GM23338 (cell line): ENCODE data around the gene ZNF594. TPM values are rescaled to one million over a fixed set of nuclear protein-coding genes. Genes with fewer than 3 reads are reported as not detected.

Source experiments
- ATAC-seq: fragments of 200-7000 bp; cut with Tn5 transposase; 3 replicates; pipeline ENCODE4 v1.9.1; 2020
- DNase-seq: peaks from one replicate; pipeline ENCODE4 v3.0.0-alpha.2; 2015; ENCODE audit warnings: low spot score
- H2AFZ ChIP-seq: fragments of 200-600 bp; sonication (generic); 2 replicates; pipeline ENCODE4 v1.8.0; 2016; ENCODE audit warnings: antibody characterized with exemption, mild to moderate bottlenecking, moderate library complexity
- H3F3A ChIP-seq: fragments of 200-600 bp; sonication (generic); replicated peaks from 2 replicates; pipeline ENCODE4 v1.8.0; 2017; ENCODE audit warnings: antibody characterized with exemption, mixed run types, low read depth
- H3K27ac ChIP-seq: fragments of 200-600 bp; sonication (generic); 2 replicates; pipeline ENCODE4 v1.6.1; 2016; ENCODE audit warnings: low read depth
- H3K27me3 ChIP-seq: fragments of 200-600 bp; sonication (generic); 2 replicates; pipeline ENCODE4 v1.8.0; 2016; ENCODE audit warnings: mild to moderate bottlenecking, mixed run types, moderate library complexity; ENCODE audit not compliant: insufficient read depth
- H3K36me3 ChIP-seq: fragments of 200-600 bp; sonication (generic); 2 replicates; pipeline ENCODE4 v1.8.0; 2016; ENCODE audit warnings: mild to moderate bottlenecking; ENCODE audit not compliant: insufficient read depth
- H3K4me1 ChIP-seq: fragments of 200-600 bp; sonication (generic); 2 replicates; pipeline ENCODE4 v1.8.0; 2016; ENCODE audit warnings: mild to moderate bottlenecking, moderate library complexity; ENCODE audit not compliant: insufficient read depth
- H3K4me2 ChIP-seq: fragments of 200-600 bp; sonication (generic); 2 replicates; pipeline ENCODE4 v1.7.1; 2017; ENCODE audit warnings: mixed run types
- H3K4me3 ChIP-seq: fragments of 200-600 bp; sonication (generic); 2 replicates; pipeline ENCODE4 v1.6.1; 2016; ENCODE audit warnings: mixed run types
- H3K79me2 ChIP-seq: fragments of 200-600 bp; sonication (generic); replicated peaks from 2 replicates; pipeline ENCODE4 v1.8.0; 2017; ENCODE audit warnings: mild to moderate bottlenecking; ENCODE audit not compliant: insufficient read depth
- H3K9me2 ChIP-seq: fragments of 200-600 bp; sonication (generic); 2 replicates; pipeline ENCODE4 v1.8.0; 2017; ENCODE audit not compliant: insufficient read depth
- H4K20me1 ChIP-seq: fragments of 200-600 bp; sonication (generic); replicated peaks from 2 replicates; pipeline ENCODE4 v1.8.0; 2017; ENCODE audit warnings: mild to moderate bottlenecking; ENCODE audit not compliant: insufficient read depth
- H3K27ac Mint-ChIP-seq: 2 replicates; pipeline ENCODE4 v1.8.0; 2020; ENCODE audit warnings: inconsistent platforms, mild to moderate bottlenecking, moderate library complexity, mixed read lengths
- H3K27me3 Mint-ChIP-seq: 3 replicates; pipeline ENCODE4 v1.8.0; 2022; ENCODE audit warnings: low read depth, mild to moderate bottlenecking, moderate library complexity, mixed read lengths, inconsistent platforms; ENCODE audit not compliant: insufficient read depth, poor library complexity
- H3K36me3 Mint-ChIP-seq: 3 replicates; pipeline ENCODE4 v1.8.0; 2021; ENCODE audit warnings: low read depth, mild to moderate bottlenecking, inconsistent platforms, moderate library complexity, mixed read lengths
- H3K4me1 Mint-ChIP-seq: 3 replicates; pipeline ENCODE4 v1.8.0; 2020; ENCODE audit warnings: mild to moderate bottlenecking, inconsistent platforms, mixed read lengths
- H3K4me3 Mint-ChIP-seq: 3 replicates; pipeline ENCODE4 v1.8.0; 2021; ENCODE audit warnings: moderate library complexity, mild to moderate bottlenecking, inconsistent platforms, mixed read lengths
- H3K9me3 Mint-ChIP-seq: 3 replicates; pipeline ENCODE4 v1.8.0; 2020; ENCODE audit warnings: moderate library complexity, mild to moderate bottlenecking, inconsistent platforms, mixed read lengths
- CREB1 ChIP-seq: fragments of 250-450 bp; sonication (Bioruptor Pico); IDR thresholded peaks from 2 replicates; pipeline ENCODE4 v1.5.0; 2020; ENCODE audit warnings: low read depth, mild to moderate bottlenecking, moderate library complexity
- CTCF ChIP-seq, 2 experiments: fragments of 200-600 bp in 1 of 2; sonication (generic) in 1 of 2; conservative IDR thresholded peaks; 2 replicates each; pipeline versions ENCODE4 v1.5.1 to v1.6.1; 2016 to 2017; ENCODE audit warnings: antibody characterized with exemption in 2 of 2, low read depth in 2 of 2, mild to moderate bottlenecking in 2 of 2, moderate library complexity in 1 of 2
- EZH2 ChIP-seq: fragments of 200-600 bp; sonication (generic); IDR thresholded peaks from one replicate; pipeline ENCODE4 v1.8.0; 2017; ENCODE audit warnings: antibody characterized with exemption, mild to moderate bottlenecking, low read depth; ENCODE audit not compliant: unreplicated experiment
- EZH2phosphoT487 ChIP-seq: fragments of 200-600 bp; sonication (generic); IDR thresholded peaks from one replicate; pipeline ENCODE4 v1.8.1; 2018; ENCODE audit warnings: antibody characterized with exemption; ENCODE audit not compliant: unreplicated experiment
- JUNB ChIP-seq: IDR thresholded peaks from one replicate; pipeline ENCODE4 v1.6.1; 2016; ENCODE audit warnings: antibody characterized with exemption; ENCODE audit not compliant: unreplicated experiment
- NANOG ChIP-seq: IDR thresholded peaks from 2 replicates; pipeline ENCODE4 v1.6.1; 2016; ENCODE audit warnings: antibody characterized with exemption, borderline replicate concordance
- POLR2AphosphoS5 ChIP-seq: IDR thresholded peaks from 2 replicates; pipeline ENCODE4 v1.6.1; 2016; ENCODE audit warnings: antibody characterized with exemption, low read depth
- REST ChIP-seq: IDR thresholded peaks from one replicate; pipeline ENCODE4 v1.6.1; 2018; ENCODE audit warnings: antibody characterized with exemption; ENCODE audit not compliant: unreplicated experiment
- STAT1 ChIP-seq: IDR thresholded peaks from one replicate; pipeline ENCODE4 v1.6.1; 2016; ENCODE audit warnings: antibody characterized with exemption; ENCODE audit not compliant: unreplicated experiment
- ZNF114 ChIP-seq: fragments of 250-450 bp; sonication (Bioruptor Pico); IDR thresholded peaks from 2 replicates; pipeline ENCODE4 v1.5.0; 2020; ENCODE audit warnings: mild to moderate bottlenecking, moderate library complexity
- ZNF331 ChIP-seq: fragments of 250-450 bp; sonication (Bioruptor Pico); IDR thresholded peaks from 2 replicates; pipeline ENCODE4 v1.5.0; 2020; ENCODE audit warnings: low read depth, mild to moderate bottlenecking, moderate library complexity
- polyA plus RNA-seq: library from polyadenylated mRNA; unstranded; fragments of >200 nt; fragmentation: Nextera tagmentation; extraction: Ambion mirVana; gene quantifications from 2 replicates; pipeline ENCODE4 v1.2.1, GENCODE V29; 2016
- total RNA-seq: library from RNA; depleted of rRNA; stranded (reverse); fragments of >200 nt; shearing (Covaris generic); gene quantifications from 2 replicates; pipeline ENCODE4 v1.2.3, GENCODE V29; 2014
- TF ChIP-seq, protein P1 (sequence below): IDR thresholded peaks from 2 replicates; pipeline ENCODE4 v1.6.1; 2016; ENCODE audit warnings: antibody characterized with exemption
- TF ChIP-seq, protein P2 (sequence below): fragments of 250-450 bp; sonication (Bioruptor Pico); IDR thresholded peaks from 2 replicates; pipeline ENCODE4 v1.5.0; 2020; ENCODE audit warnings: mild to moderate bottlenecking, moderate library complexity

Gene ZNF594
- total and polyA plus RNA-seq, 2 experiments from 2014 or later: 7.0 to 15.6 TPM

GRCh38 chr17:5234645-5235576, 43.2 kb upstream of the ZNF594 start, which contains the start of gene SCIMP:
TSS of gene SCIMP (minus strand) at chr17:5234860. CDS start at chr17:5234755, 105 bp downstream.
- H3K27ac Mint-ChIP-seq: no peak within 1 kb of the TSS
- Histone ChIP-seq H3K4me3 (no peak within 1 kb of the TSS), H3K9me2 (no peaks in the 10 kb centered on the region), H3K4me2 (no peak within 1 kb of the TSS), H4K20me1 (no peaks in the 10 kb centered on the region), H3F3A (no peaks in the 10 kb centered on the region), H3K4me1 (no peaks in the 10 kb centered on the region), H3K27me3 (no peaks in the 10 kb centered on the region), H3K27ac (no peak within 1 kb of the TSS), H3K79me2 (no peaks in the 10 kb centered on the region), H2AFZ (no peak within 1 kb of the TSS), H3K36me3 (no peaks in the 10 kb centered on the region)
- H3K36me3 Mint-ChIP-seq: no peaks in the 10 kb centered on the region
- TF ChIP-seq ZNF331 (CRISPR knock-in tag) (no peak), CREB1 (CRISPR knock-in tag) (no peak), POLR2AphosphoS5 (no peak), ZNF114 (CRISPR knock-in tag) (no peak), CTCF (conservative IDR thresholded peaks at IDR 0.05; ENCODE audit: low read depth in 2 of 2) (no peak), STAT1 (no peak), EZH2 (no peak), EZH2phosphoT487 (no peak), JUNB (no peak), NANOG (no peak), REST (no peak)
- TF ChIP-seq, protein P1, sequence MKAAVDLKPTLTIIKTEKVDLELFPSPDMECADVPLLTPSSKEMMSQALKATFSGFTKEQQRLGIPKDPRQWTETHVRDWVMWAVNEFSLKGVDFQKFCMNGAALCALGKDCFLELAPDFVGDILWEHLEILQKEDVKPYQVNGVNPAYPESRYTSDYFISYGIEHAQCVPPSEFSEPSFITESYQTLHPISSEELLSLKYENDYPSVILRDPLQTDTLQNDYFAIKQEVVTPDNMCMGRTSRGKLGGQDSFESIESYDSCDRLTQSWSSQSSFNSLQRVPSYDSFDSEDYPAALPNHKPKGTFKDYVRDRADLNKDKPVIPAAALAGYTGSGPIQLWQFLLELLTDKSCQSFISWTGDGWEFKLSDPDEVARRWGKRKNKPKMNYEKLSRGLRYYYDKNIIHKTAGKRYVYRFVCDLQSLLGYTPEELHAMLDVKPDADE: no peak
- TF ChIP-seq, protein P2, sequence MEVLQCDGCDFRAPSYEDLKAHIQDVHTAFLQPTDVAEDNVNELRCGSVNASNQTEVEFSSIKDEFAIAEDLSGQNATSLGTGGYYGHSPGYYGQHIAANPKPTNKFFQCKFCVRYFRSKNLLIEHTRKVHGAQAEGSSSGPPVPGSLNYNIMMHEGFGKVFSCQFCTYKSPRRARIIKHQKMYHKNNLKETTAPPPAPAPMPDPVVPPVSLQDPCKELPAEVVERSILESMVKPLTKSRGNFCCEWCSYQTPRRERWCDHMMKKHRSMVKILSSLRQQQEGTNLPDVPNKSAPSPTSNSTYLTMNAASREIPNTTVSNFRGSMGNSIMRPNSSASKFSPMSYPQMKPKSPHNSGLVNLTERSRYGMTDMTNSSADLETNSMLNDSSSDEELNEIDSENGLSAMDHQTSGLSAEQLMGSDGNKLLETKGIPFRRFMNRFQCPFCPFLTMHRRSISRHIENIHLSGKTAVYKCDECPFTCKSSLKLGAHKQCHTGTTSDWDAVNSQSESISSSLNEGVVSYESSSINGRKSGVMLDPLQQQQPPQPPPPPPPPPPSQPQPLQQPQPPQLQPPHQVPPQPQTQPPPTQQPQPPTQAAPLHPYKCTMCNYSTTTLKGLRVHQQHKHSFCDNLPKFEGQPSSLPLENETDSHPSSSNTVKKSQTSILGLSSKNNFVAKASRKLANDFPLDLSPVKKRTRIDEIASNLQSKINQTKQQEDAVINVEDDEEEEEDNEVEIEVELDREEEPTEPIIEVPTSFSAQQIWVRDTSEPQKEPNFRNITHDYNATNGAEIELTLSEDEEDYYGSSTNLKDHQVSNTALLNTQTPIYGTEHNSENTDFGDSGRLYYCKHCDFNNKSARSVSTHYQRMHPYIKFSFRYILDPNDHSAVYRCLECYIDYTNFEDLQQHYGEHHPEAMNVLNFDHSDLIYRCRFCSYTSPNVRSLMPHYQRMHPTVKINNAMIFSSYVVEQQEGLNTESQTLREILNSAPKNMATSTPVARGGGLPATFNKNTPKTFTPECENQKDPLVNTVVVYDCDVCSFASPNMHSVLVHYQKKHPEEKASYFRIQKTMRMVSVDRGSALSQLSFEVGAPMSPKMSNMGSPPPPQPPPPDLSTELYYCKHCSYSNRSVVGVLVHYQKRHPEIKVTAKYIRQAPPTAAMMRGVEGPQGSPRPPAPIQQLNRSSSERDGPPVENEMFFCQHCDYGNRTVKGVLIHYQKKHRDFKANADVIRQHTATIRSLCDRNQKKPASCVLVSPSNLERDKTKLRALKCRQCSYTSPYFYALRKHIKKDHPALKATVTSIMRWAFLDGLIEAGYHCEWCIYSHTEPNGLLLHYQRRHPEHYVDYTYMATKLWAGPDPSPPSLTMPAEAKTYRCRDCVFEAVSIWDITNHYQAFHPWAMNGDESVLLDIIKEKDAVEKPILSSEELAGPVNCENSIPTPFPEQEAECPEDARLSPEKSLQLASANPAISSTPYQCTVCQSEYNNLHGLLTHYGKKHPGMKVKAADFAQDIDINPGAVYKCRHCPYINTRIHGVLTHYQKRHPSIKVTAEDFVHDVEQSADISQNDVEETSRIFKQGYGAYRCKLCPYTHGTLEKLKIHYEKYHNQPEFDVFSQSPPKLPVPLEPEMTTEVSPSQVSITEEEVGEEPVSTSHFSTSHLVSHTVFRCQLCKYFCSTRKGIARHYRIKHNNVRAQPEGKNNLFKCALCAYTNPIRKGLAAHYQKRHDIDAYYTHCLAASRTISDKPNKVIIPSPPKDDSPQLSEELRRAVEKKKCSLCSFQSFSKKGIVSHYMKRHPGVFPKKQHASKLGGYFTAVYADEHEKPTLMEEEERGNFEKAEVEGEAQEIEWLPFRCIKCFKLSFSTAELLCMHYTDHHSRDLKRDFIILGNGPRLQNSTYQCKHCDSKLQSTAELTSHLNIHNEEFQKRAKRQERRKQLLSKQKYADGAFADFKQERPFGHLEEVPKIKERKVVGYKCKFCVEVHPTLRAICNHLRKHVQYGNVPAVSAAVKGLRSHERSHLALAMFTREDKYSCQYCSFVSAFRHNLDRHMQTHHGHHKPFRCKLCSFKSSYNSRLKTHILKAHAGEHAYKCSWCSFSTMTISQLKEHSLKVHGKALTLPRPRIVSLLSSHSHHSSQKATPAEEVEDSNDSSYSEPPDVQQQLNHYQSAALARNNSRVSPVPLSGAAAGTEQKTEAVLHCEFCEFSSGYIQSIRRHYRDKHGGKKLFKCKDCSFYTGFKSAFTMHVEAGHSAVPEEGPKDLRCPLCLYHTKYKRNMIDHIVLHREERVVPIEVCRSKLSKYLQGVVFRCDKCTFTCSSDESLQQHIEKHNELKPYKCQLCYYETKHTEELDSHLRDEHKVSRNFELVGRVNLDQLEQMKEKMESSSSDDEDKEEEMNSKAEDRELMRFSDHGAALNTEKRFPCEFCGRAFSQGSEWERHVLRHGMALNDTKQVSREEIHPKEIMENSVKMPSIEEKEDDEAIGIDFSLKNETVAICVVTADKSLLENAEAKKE: no peak
- no peak within 1 kb of the TSS for H3K4me3 Mint-ChIP-seq
- ATAC-seq (no peak), DNase-seq (no peak)
- no peaks in the 10 kb centered on the region for H3K4me1 Mint-ChIP-seq
- peaks cover 2% of the 10 kb centered on the region for H3K27me3 Mint-ChIP-seq
- no peaks in the 10 kb centered on the region for H3K9me3 Mint-ChIP-seq
